ENCODE data around the gene SLC44A1. TPM values are rescaled to one million over a fixed set of nuclear protein-coding genes. Genes with fewer than 3 reads are reported as not detected.

Gene SLC44A1
- total RNA-seq, 1 experiment from 2014 or later: 30.8 TPM

DNA sequence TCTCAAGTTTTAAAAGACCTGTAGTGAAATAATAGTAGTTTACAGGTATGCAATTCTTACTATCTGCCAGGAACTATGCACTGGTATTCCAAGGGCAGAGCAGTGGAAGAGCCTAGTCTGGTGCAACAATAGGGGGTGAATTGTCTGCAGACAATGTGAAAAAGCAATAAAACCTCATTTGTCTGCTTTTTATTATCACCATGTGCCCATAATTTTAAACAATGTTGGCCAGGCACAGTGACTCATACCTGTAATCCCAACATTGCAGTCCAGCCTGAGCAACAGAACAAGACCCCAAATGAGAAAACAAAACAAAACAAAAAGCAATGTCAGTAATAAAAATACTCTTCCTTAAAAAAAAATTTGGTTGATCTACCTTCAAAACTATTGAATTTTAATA, 12.2 kb upstream of the SLC44A1 start:
- no peaks in the 10 kb centered on the region for H3K27me3 ChIP-seq (ENCODE audit: control insufficient read depth, insufficient read depth, low read length)
- no peaks in the 10 kb centered on the region for H3K36me3 ChIP-seq (replicated peaks; ENCODE audit: control insufficient read depth, insufficient read depth, low read length)
- no peak for DNase-seq
- H3K4me3 ChIP-seq (ENCODE audit: insufficient read depth, low read depth, low read length): no peak overlapping the region

GRCh38 chr9:105233873-105234272, 10.6 kb upstream of the SLC44A1 start:
- Histone ChIP-seq H3K36me3 (replicated peaks; ENCODE audit: control insufficient read depth, insufficient read depth, low read length) (no peaks in the 10 kb centered on the region), H3K27me3 (ENCODE audit: control insufficient read depth, insufficient read depth, low read length) (no peaks in the 10 kb centered on the region), H3K4me3 (ENCODE audit: insufficient read depth, low read depth, low read length) (no peak overlapping the region)
- no peak for DNase-seq

DNA sequence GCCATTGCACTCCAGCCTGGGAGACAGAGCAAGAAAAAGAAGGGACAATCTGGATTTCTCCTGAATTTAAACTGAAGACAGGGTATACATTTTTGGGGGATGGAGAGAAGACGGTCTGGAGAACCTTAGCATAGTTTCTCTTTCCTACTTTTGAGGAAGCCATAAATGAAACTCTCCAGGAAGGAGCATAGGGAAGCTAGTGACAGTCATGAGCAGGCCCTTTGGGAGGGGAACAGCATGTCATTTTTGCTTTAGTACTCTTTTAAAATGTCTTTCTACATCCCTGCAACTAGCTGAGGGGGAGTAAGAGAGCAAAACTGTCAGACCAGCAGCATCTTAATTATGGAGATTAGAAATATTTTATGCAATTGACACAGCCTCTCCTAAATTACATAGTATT, 8.2 kb upstream of the SLC44A1 start:
- H3K27me3 ChIP-seq (ENCODE audit: control insufficient read depth, insufficient read depth, low read length): no peaks in the 10 kb centered on the region
- H3K36me3 ChIP-seq (replicated peaks; ENCODE audit: control insufficient read depth, insufficient read depth, low read length): no peaks in the 10 kb centered on the region
- DNase-seq: no peak
- H3K4me3 ChIP-seq (ENCODE audit: insufficient read depth, low read depth, low read length): no peak overlapping the region

DNA sequence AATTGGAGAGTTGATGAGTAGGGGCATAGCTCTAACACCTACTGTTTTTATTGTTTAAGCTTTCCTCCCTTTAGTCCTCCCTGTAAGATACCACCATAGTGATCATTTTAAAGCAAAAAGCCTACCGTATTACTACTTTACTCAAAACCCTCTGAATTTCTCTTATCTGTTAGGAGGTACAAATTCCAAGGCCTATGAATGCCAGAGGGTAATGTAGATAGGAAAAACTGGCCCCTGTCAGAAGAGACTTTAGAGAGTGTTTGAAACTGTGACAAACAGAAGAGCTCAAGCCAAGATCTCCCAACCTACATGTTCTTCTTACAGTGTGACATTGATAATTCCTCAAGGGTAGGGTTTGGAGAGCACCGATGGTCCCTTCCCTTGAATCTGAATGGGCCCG, 7.2 kb upstream of the SLC44A1 start:
- Histone ChIP-seq H3K27me3 (ENCODE audit: control insufficient read depth, insufficient read depth, low read length) (no peaks in the 10 kb centered on the region), H3K36me3 (replicated peaks; ENCODE audit: control insufficient read depth, insufficient read depth, low read length) (no peaks in the 10 kb centered on the region), H3K4me3 (ENCODE audit: insufficient read depth, low read depth, low read length) (no peak overlapping the region)
- no peak for DNase-seq

- Histone ChIP-seq H3K4me3 (ENCODE audit: insufficient read depth, low read depth, low read length) (no peak overlapping the region), H3K27me3 (ENCODE audit: control insufficient read depth, insufficient read depth, low read length) (no peaks in the 10 kb centered on the region), H3K36me3 (replicated peaks; ENCODE audit: control insufficient read depth, insufficient read depth, low read length) (no peaks in the 10 kb centered on the region)
- no peak for DNase-seq
These were observed 6.1 kb upstream of the SLC44A1 start for GRCh38 chr9:105238302-105238701.

DNA sequence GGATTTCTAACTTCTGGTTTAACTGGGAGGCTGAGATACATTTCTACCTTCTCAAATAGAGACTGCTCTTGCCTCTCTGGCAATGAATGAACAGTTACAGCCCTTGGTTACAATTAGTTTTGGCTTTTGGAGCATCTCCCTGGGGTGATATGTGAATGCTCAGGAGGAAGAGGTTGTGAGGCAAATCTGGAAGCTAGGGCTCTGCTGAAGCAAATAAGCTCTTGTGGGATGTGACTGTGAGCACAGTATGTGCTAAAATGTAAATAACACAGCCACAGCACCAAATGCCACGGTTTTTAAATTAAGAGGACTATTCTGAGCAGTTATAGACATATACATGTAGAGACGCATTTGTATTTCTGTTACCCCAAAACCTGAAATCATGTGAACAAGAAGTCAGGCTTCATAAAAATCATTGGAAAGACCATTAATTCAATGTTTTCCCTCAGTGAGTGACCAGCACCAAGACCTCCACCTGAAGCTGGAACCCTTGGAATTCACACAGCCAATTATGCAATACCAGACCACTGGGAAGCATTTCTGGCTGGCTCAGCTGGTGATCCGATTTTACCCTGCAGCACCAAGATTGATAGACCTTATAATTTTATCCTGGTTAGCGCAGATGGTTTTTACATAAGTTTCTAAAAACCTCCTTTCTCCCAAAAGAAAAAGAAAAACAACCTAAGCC, 3.0 kb upstream of the SLC44A1 start:
- Histone ChIP-seq H3K27me3 (ENCODE audit: control insufficient read depth, insufficient read depth, low read length) (no peaks in the 10 kb centered on the region), H3K36me3 (replicated peaks; ENCODE audit: control insufficient read depth, insufficient read depth, low read length) (no peaks in the 10 kb centered on the region), H3K4me3 (ENCODE audit: insufficient read depth, low read depth, low read length) (no peak overlapping the region)
- peak; percentile 30 for DNase-seq

- no peak for DNase-seq
- no peak overlapping the region for H3K4me3 ChIP-seq (ENCODE audit: insufficient read depth, low read depth, low read length)
- no peaks in the 10 kb centered on the region for H3K36me3 ChIP-seq (replicated peaks; ENCODE audit: control insufficient read depth, insufficient read depth, low read length)
- H3K27me3 ChIP-seq (ENCODE audit: control insufficient read depth, insufficient read depth, low read length): no peaks in the 10 kb centered on the region
These were observed 2.4 kb upstream of the SLC44A1 start for GRCh38 chr9:105242062-105242461.

GRCh38 chr9:105242557-105242956, 1.9 kb upstream of the SLC44A1 start:
- H3K4me3 ChIP-seq (ENCODE audit: insufficient read depth, low read depth, low read length): no peak overlapping the region

DNA sequence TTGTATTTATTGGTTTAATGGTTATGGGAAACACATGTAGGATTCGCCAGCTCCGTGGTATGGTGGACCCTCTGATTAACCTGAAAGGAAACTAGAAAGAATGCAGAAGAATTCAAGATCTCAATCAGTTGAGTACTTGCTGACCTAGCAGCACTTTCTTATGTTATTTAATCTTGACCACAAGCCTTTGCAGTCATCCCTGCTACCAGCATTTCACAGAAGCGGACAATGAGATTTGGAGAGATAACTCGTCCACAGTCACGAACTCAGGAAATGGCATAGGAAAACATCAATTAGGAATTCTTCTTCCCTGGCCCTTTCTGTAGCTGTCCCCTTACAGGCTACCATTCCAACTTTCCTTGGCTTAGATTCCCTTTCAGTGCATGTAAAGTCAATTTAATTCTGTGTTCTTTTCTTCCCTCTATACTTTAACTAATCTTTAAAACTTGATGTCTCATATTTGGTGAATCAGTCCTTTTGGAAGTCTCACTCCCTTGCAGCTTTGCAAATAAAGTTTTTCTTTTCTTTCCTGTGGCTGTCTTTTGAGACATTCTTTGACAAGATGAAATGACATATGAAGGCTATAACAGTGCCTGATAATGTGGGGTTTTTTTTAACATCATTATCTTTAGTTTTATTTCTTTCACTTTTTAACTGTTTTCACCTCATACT, 1.3 kb upstream of the SLC44A1 start:
- Histone ChIP-seq H3K36me3 (replicated peaks; ENCODE audit: control insufficient read depth, insufficient read depth, low read length) (no peaks in the 10 kb centered on the region), H3K27me3 (ENCODE audit: control insufficient read depth, insufficient read depth, low read length) (no peaks in the 10 kb centered on the region), H3K4me3 (ENCODE audit: insufficient read depth, low read depth, low read length) (no peak overlapping the region)
- DNase-seq: no peak

More at GRCh38 chr9:105242557-105242956, 1.9 kb upstream of the SLC44A1 start:
- DNase-seq: no peak
- H3K36me3 ChIP-seq (replicated peaks; ENCODE audit: control insufficient read depth, insufficient read depth, low read length): no peaks in the 10 kb centered on the region
- no peaks in the 10 kb centered on the region for H3K27me3 ChIP-seq (ENCODE audit: control insufficient read depth, insufficient read depth, low read length)

- Histone ChIP-seq H3K4me3 (ENCODE audit: insufficient read depth, low read depth, low read length) (peak overlapping the region; percentile 62), H3K36me3 (replicated peaks; ENCODE audit: control insufficient read depth, insufficient read depth, low read length) (no peaks in the 10 kb centered on the region), H3K27me3 (ENCODE audit: control insufficient read depth, insufficient read depth, low read length) (no peaks in the 10 kb centered on the region)
- peak; percentile 83 for DNase-seq
These were observed 230 bp downstream of the SLC44A1 start for GRCh38 chr9:105244734-105245028.

GRCh38 chr9:105245029-105245890, 809 bp downstream of the SLC44A1 start:
- peak overlapping the region; percentile 62 for H3K4me3 ChIP-seq (ENCODE audit: insufficient read depth, low read depth, low read length)
- peak; percentile 89 for DNase-seq
- no peaks in the 10 kb centered on the region for H3K27me3 ChIP-seq (ENCODE audit: control insufficient read depth, insufficient read depth, low read length)

DNA sequence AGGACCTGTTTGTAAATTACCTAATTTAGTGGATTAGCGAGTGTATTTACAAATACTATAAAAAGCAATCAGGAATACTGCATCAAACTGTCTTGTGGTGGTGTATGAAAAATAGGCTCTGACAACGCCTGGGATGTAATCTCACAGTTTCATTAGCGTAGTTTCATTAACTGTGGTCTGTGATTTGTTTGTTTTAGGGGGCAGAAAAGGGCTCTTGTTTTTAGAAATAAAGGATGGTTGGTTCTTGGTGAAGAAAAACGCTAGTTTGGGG, 1.4 kb downstream of the SLC44A1 start:
- DNase-seq: no peak
- Histone ChIP-seq H3K36me3 (replicated peaks; ENCODE audit: control insufficient read depth, insufficient read depth, low read length) (no peaks in the 10 kb centered on the region), H3K4me3 (ENCODE audit: insufficient read depth, low read depth, low read length) (peak overlapping the region; percentile 62), H3K27me3 (ENCODE audit: control insufficient read depth, insufficient read depth, low read length) (no peaks in the 10 kb centered on the region)

More at GRCh38 chr9:105245029-105245890, 809 bp downstream of the SLC44A1 start:
- no peaks in the 10 kb centered on the region for H3K36me3 ChIP-seq (replicated peaks; ENCODE audit: control insufficient read depth, insufficient read depth, low read length)

- Histone ChIP-seq H3K4me3 (ENCODE audit: insufficient read depth, low read depth, low read length) (no peak overlapping the region), H3K36me3 (replicated peaks; ENCODE audit: control insufficient read depth, insufficient read depth, low read length) (no peaks in the 10 kb centered on the region), H3K27me3 (ENCODE audit: control insufficient read depth, insufficient read depth, low read length) (no peaks in the 10 kb centered on the region)
- no peak for DNase-seq
These were observed 2.3 kb downstream of the SLC44A1 start for GRCh38 chr9:105246656-105247173.

DNA sequence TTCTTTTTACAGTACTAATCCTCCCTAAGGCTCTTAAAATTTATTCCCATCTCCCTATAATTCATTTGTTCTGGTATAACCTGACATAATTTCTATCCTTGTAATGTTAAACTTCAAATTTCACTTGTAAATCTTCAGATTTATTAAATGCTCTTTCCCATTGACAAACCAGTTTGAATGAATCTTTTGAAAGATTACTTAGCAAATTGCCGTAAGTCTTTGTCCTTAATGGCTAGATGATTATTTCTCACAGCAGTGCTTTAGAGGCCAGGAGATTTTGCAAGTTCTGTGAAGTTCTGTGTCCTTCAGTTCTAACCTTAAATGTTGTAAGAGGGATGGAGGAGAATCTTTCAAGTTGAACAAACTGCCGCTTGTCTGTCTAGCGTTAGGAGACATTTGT, 4.2 kb downstream of the SLC44A1 start:
- Histone ChIP-seq H3K36me3 (replicated peaks; ENCODE audit: control insufficient read depth, insufficient read depth, low read length) (no peaks in the 10 kb centered on the region), H3K4me3 (ENCODE audit: insufficient read depth, low read depth, low read length) (no peak overlapping the region), H3K27me3 (ENCODE audit: control insufficient read depth, insufficient read depth, low read length) (no peaks in the 10 kb centered on the region)
- DNase-seq: no peak

DNA sequence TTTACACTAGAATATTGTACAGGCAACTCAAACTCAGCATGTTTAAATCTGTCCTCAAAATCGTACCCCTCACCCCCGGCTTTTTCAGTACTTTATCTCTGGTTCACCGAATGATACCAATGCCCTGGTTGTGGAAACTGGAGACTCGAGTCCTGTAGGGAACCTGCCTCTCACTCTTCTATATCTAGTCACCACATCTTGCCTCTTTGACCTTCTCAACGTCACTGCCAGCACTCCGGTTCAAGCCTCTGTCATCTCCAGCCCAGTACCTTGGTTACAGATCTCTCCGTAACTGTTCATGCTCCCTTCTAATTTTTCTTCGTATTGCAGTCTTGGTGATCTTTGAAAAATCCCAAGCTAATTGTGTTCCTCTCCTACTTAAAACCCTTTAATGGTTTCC, 6.7 kb downstream of the SLC44A1 start:
- Histone ChIP-seq H3K36me3 (replicated peaks; ENCODE audit: control insufficient read depth, insufficient read depth, low read length) (no peaks in the 10 kb centered on the region), H3K4me3 (ENCODE audit: insufficient read depth, low read depth, low read length) (no peak overlapping the region), H3K27me3 (ENCODE audit: control insufficient read depth, insufficient read depth, low read length) (no peaks in the 10 kb centered on the region)
- DNase-seq: no peak
